Measurements from ENCODE around the gene EFCAB6.

Gene EFCAB6

DNA sequence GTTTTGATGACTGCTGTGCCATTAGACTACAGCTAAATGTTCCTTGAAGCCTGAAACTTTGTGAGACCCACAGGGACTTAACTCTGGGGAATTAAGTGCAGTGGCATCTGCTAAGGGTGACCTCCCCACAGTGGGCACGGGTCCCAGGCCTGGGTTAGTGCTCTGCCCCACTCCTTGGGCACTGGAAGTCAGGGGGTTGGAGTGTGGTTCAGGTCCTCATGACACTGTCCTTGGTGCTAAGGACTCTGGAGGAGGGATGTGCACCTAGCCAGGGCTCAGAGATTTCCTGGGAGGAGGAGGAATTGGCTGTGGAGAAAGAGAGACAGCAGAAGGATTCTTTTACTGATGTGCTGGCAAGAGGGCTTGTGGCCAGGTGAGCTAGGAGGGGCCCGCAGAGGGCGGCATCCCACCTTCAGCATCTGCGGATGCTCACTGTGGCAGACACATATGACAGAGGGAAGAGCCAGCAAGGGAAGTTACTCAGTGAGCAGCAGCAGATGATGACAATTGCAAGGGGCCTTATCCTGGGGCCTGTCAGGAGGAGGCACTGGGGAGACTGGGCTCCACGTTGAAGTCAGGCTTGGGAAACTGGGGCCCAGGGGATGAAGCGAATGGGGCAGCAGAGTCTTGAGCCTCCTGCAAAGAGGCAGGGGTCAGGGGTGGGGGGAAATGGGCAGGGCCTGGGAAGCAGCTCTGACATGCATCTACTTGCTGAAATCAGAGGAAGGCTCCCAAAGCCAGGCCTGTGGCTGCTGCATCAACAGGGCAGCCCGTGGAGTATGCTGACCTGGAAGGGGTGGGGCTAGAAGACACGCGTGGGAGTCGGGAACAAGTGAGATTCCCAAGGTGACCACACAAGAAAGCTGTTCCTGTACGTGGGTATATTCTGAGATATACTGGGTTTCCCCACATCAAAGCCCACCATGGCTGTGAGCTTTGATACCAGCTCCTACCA, 256.3 kb downstream of the EFCAB6 start:
- no peak overlapping the region for H3K27ac ChIP-seq (ENCODE audit: low read depth, low read length)
- no peak for TF ChIP-seq CTCF (IDR thresholded peaks at IDR 0.05; ENCODE audit: low read depth, low read length, poor library complexity, severe bottlenecking)
- TF ChIP-seq EZH2phosphoT487 (IDR thresholded peaks at IDR 0.05; ENCODE audit: borderline replicate concordance, low read length) = no peak
- H3K4me2 ChIP-seq (ENCODE audit: low read length) = no peak overlapping the region
- H3F3A ChIP-seq (ENCODE audit: control insufficient read depth, insufficient read depth) = no peaks in the 10 kb centered on the region
- H3K9me3 ChIP-seq (ENCODE audit: control insufficient read depth, insufficient read depth, low read length) = no peaks in the 10 kb centered on the region
- H3K9me2 ChIP-seq (replicated peaks; ENCODE audit: control insufficient read depth, low read length) = no peaks in the 10 kb centered on the region
- H3K79me2 ChIP-seq (ENCODE audit: control insufficient read depth, low read length) = no peaks in the 10 kb centered on the region
- H3K27me3 ChIP-seq (ENCODE audit: control insufficient read depth, low read length) = no peaks in the 10 kb centered on the region
- no peak overlapping the region for H3K4me3 ChIP-seq (ENCODE audit: low read length)
- H3K4me1 ChIP-seq (ENCODE audit: control insufficient read depth, low read length) = no peaks in the 10 kb centered on the region
- H4K20me1 ChIP-seq (ENCODE audit: control insufficient read depth, insufficient read depth, low read depth, low read length) = no peaks in the 10 kb centered on the region
- H3K36me3 ChIP-seq (ENCODE audit: control insufficient read depth, low read length) = no peaks in the 10 kb centered on the region

DNA sequence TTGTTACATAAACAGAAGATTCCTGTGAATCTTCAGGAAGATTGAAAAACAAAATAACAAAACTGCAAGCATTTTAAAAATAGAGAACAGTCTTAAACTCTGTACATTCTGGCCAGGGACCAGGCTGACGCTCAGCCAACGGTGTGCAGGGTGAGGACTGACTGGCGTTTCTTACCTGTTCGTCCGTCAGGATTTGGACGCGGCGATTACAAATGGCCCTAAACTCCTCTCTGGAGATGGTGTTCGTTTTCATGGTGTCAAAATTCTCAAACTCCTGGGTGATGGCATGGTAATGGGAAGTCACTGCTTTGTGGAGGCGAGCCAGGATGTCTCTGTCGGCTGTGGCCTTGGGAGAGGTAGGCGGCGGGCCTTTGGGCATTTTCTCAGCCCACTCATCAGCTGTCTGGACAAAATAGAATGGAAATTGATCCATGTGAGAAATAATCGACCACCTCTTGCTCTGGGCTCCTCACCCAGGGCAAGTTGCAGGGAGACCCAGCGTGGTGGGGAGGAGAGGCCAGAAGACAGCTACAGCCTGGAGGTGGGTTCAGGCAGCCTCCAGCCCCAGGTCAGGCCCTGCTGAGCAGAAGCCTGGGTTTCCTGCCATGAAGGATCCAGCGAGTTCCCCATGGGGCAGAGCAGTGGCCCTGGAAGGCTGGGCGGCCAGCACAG, 257.3 kb downstream of the EFCAB6 start:
- H3K9me2 ChIP-seq (replicated peaks; ENCODE audit: control insufficient read depth, low read length) = no peaks in the 10 kb centered on the region
- no peaks in the 10 kb centered on the region for H3F3A ChIP-seq (ENCODE audit: control insufficient read depth, insufficient read depth)
- H4K20me1 ChIP-seq (ENCODE audit: control insufficient read depth, insufficient read depth, low read depth, low read length) = no peaks in the 10 kb centered on the region
- TF ChIP-seq EZH2phosphoT487 (IDR thresholded peaks at IDR 0.05; ENCODE audit: borderline replicate concordance, low read length) (no peak), CTCF (IDR thresholded peaks at IDR 0.05; ENCODE audit: low read depth, low read length, poor library complexity, severe bottlenecking) (no peak)
- H3K79me2 ChIP-seq (ENCODE audit: control insufficient read depth, low read length) = no peaks in the 10 kb centered on the region
- H3K27ac ChIP-seq (ENCODE audit: low read depth, low read length) = no peak overlapping the region
- no peaks in the 10 kb centered on the region for H3K9me3 ChIP-seq (ENCODE audit: control insufficient read depth, insufficient read depth, low read length)
- H3K4me3 ChIP-seq (ENCODE audit: low read length) = no peak overlapping the region
- H3K27me3 ChIP-seq (ENCODE audit: control insufficient read depth, low read length) = no peaks in the 10 kb centered on the region
- H3K4me2 ChIP-seq (ENCODE audit: low read length) = no peak overlapping the region
- H3K4me1 ChIP-seq (ENCODE audit: control insufficient read depth, low read length) = no peaks in the 10 kb centered on the region
- no peaks in the 10 kb centered on the region for H3K36me3 ChIP-seq (ENCODE audit: control insufficient read depth, low read length)

DNA sequence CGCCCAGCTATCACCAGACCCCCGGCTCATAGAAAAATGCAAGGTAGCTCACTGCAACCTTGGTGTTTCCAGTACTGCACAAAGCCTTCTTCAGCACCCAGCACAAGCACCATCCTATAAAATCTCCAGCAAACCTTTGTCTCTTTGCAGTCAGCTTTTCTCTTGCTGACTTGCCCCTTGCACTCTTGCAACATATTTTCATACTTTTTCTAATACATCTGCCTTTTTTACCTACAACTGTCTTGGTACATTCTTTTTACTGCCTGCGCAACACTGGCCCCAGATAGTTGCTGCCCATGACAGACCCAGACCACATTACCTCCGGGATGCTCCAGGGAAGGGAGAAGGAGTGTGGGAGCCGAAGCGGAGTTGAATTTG, 257.9 kb downstream of the EFCAB6 start:
- Histone ChIP-seq H3K9me2 (replicated peaks; ENCODE audit: control insufficient read depth, low read length) (no peaks in the 10 kb centered on the region), H3K4me2 (ENCODE audit: low read length) (no peak overlapping the region), H3K4me3 (ENCODE audit: low read length) (no peak overlapping the region), H4K20me1 (ENCODE audit: control insufficient read depth, insufficient read depth, low read depth, low read length) (no peaks in the 10 kb centered on the region), H3K27me3 (ENCODE audit: control insufficient read depth, low read length) (no peaks in the 10 kb centered on the region), H3K4me1 (ENCODE audit: control insufficient read depth, low read length) (no peaks in the 10 kb centered on the region), H3K79me2 (ENCODE audit: control insufficient read depth, low read length) (no peaks in the 10 kb centered on the region), H3F3A (ENCODE audit: control insufficient read depth, insufficient read depth) (no peaks in the 10 kb centered on the region), H3K9me3 (ENCODE audit: control insufficient read depth, insufficient read depth, low read length) (no peaks in the 10 kb centered on the region), H3K27ac (ENCODE audit: low read depth, low read length) (no peak overlapping the region), H3K36me3 (ENCODE audit: control insufficient read depth, low read length) (no peaks in the 10 kb centered on the region)
- TF ChIP-seq CTCF (IDR thresholded peaks at IDR 0.05; ENCODE audit: low read depth, low read length, poor library complexity, severe bottlenecking) (no peak), EZH2phosphoT487 (IDR thresholded peaks at IDR 0.05; ENCODE audit: borderline replicate concordance, low read length) (no peak)

All from DOHH2 (cell line).